Vagina (tissue), 2 donors: ENCODE results near the gene ICA1L.

Experiments used
- POLR2A ChIP-seq, 2 donors: fragments of 450-650 bp; IDR thresholded peaks; one replicate each; pipeline ENCODE4 v1.6.1; 2017; ENCODE audit warnings: antibody characterized with exemption in 2 of 2, mild to moderate bottlenecking in 2 of 2, moderate library complexity in 2 of 2
- POLR2AphosphoS5 ChIP-seq, 2 donors: sonication (generic); formaldehyde crosslinking; IDR thresholded peaks; one replicate each; pipeline ENCODE4 v1.9.0; 2017; ENCODE audit warnings: antibody characterized with exemption in 2 of 2, mild to moderate bottlenecking in 2 of 2, low read depth in 1 of 2; ENCODE audit not compliant: insufficient read depth in 1 of 2

- TF ChIP-seq POLR2AphosphoS5 (IDR thresholded peaks at IDR 0.05; ENCODE audit: insufficient read depth in 1 of 2, low read depth in 1 of 2), result no peak
- TF ChIP-seq POLR2A (IDR thresholded peaks at IDR 0.05), result no peak
Measured at GRCh38 chr2:202883987-202884675, 12.6 kb upstream of the ICA1L start.
